ENCODE data around the gene ADIPOR1.
A peak's percentile ranks its signal among the peaks of the same experiment; 100 is the strongest.
"Not testable (repeated sequence)": the region's sequence is repeated elsewhere in the genome, so short reads cannot be mapped to it uniquely, and the experiment has no call there.

The ADIPOR1 gene, protein sequence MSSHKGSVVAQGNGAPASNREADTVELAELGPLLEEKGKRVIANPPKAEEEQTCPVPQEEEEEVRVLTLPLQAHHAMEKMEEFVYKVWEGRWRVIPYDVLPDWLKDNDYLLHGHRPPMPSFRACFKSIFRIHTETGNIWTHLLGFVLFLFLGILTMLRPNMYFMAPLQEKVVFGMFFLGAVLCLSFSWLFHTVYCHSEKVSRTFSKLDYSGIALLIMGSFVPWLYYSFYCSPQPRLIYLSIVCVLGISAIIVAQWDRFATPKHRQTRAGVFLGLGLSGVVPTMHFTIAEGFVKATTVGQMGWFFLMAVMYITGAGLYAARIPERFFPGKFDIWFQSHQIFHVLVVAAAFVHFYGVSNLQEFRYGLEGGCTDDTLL

DNA sequence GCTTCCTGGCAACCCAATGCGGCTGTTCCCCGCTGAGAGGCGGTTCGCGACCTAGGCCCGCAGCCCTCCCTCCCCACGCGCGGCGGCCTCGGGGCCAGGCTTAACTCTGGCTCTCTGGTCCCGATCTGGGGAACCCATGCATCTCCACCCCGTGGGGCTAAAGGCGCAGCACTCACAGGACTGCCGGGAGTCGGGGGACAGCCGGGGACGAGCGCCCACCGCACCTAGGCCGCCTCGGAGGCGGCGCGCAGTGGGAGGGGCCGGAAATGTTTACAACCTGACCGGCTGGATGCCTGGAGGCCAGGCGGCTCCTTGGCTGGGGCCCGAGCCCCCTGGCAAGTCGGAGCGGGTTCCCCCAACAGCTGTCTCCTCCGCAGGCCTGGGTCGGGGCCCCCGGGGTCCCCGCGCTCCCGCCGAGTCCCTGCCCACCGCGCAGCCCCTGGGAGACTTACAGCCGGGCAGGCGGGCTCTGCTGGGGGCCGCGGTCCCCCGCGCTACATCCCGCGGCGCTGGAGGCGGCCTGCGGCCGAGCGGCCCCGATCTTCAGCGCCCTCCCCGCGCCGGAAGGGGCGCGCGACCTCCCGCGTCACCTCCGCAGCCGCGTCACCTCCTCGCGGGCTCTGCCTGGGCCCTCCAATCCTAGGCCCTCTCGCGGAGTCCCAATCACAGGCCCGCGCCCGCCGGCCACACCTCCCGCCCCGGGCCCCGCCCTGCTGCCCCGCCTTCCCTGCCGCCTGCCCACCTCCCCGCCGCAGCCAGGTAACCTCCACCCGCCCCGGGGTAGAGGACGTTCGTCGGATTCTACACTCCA is at the start of gene ADIPOR1:
Gene ADIPOR1 (minus strand): TSS at position 580 of the 811 bp plus-strand sequence. CDS start 7,242 bp downstream, outside the sequence.
- DNase-seq = peak; percentile 49

DNA sequence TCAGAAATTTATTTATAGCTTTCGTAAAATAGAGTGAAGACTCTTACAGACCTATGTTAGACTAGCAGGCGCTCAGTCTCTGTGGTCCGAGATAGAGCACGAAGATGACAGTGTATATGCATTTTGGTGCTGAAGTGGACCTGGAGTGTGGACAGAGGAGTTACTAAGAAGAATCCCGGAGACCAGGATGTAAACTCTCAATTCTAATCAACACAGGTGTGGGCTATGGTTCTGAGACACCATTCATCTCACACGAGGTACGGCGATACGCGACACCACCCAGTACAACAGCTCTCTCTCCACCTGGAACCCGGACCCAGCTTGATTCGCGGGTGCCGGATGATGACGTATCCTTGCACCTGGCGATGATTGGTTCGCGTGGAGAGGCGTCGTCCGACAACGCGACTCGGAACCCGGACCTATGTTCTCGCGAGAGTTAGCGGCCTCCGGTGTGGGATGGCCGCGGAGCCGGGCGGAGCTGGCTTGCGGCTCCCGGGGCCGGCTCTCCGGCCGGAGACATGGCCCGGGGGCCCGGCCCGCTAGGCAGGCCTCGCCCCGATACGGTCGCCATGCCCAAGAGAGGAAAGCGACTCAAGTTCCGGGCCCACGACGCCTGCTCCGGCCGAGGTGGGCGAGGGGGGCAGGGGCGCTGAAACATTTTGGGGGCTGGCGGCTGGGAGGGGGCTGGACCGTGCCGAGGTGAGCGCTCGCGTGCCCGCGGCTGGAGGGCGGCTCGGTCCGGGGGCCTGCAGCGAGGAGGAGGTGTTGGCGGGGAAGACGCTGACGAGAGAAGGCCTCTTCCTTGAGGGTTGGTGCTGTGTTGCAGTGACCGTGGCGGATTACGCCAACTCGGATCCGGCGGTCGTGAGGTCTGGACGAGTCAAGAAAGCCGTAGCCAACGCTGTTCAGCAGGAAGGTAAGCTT is 49.1 kb upstream of the ADIPOR1 start, which contains the start of gene TMEM183A:
Gene TMEM183A (plus strand): TSS at position 427 of the 924 bp plus-strand sequence. CDS start 92 bp downstream, at position 519.
- DNase-seq = peak; percentile 86

DNA sequence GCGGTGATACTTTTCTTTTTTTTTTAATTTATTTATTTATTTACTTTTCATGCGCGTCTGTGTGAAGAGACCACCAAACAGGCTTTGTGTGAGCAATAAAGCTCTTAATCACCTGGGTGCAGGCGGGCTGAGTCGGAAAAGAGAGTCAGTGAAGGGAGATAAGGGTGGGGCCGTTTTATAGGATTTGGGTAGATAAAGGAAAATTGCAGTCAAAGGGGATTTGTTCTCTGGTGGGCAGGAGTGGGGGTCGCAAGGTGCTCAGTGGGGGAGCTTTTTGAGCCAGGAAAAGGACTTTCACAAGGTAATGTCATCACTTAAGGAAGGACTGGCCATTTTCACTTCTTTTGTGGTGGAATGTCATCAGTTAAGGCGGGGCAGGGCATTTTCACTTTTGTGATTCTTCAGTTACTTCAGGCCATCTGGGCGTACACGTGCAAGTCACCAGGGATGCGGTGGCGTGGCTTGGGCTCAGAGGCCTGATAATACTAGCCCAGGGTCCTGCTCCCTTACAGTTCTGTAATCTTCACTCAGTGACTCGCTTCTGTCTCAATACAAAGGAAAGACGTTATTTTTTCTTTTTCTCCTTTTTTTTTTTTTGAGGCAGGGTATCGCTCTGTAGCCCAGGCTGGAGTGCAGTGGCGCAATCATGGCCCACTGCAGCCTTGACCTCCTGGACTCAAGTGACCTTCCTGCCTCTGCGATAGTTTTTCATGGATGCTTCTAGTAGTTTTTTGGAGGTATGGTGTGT is 47.5 kb upstream of the ADIPOR1 start:
- not testable (repeated sequence) for DNase-seq

DNA sequence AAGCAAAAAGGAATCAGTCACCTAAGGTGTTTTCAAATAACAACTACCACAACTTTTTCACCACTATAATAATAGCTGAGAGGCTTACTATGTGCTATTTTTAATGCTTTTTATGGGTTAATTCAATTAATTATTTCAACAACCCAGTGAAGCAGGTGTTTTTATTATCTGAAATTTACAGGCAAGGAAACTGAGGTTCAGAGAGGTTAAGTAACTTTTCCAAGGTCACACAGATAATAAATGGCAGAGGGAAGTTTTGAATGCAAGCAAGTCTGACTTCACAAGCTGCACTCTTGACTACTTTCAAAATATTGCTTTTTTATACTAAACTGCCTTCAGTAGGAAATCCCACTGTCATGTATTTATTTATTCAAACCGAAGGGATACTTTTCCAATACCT is 44.8 kb upstream of the ADIPOR1 start:
- no peak for DNase-seq

DNA sequence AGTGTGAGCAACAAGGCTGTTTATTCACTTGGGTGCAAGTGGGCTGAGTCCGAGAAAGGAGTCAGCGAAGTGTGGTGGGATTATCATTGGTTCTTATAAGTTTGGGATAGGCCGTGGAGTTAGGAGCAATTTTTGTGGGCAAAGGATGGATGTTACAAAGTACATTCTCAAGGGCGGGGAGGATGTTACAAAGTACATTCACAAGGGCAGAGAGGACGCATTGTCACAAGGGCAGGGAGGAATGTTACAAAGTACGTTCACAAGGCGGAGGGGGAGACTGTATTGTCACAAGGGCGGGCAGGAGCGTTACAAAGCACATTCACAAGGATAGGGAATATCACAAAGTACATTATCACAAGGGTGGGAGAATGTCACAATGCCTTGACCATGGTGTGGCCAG is 43.9 kb upstream of the ADIPOR1 start:
- no peak for DNase-seq

DNA sequence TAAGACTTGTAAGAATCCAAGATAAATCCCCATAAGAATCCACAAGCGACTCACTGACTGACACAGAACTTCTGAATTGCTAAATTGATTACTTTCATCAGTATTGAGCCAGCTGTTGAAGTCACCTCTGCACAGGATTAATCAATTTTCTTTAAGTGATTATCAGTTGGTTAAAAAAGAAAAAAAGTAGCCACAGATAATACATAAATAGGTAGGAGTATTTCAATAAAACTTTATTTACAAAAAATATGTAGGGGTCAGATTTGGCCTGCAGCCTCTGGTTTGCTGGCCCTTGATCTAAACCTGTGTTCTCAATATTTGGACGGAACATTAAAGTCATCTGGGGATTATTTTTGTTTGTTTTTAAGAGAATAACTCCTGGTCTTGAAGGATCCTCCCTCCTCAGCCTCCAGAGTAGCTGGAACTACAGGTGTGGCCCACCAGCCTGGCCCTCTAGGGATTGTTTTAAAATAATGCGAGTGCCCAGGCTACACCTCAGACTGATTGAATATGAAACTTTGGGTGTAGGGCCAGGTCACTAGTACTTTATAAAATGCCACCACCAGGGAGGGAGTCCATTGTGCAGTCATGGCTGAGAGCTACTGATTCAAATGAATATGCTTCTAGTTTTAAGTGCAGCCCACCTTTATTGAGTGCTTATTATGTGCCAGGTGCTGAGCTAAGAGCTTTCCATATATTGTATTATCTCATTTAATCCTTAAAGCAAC is 42.3 kb upstream of the ADIPOR1 start:
- DNase-seq = no peak

DNA sequence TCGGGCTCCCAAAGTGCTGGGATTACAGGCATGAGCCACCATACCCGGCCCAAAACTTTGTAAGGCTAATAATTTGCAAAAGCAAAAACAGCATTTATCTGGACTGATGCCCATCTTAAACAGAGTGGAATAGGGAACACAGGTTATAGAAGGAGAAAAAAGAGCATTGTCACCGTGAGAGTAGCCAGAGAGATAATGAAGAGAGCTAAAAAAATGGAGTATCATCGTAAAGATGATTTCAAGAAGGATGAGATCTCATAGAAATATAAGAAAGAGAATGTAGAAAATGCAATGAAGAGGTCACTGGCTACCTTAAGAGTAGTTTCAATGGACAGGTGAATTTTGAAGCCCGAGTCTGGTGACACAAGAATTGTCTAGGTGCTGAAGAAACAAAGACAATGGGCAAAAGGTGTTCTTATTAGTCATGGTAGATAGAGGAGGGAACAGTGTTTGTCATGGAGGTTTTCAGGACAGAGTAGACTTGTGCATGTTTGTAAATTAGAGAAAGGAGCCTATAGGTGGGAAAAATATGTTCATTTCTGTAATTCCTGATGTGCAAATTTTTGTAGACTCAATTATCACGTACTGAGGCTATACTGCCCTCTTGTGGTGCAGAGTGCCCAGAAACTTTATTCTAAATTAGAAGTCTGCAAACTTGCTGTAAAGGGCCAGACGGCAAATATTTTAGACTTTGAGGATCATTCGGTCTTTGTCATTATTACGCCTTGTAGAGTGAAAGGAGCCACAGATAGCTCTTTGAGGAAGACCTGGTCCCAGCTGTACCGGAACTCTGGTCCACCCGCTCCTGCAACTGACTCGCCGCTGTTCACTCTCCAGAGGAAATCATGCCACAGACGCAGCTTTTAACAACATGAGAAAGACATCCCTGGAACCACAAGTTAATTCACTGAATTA is 41.0 kb upstream of the ADIPOR1 start:
- no peak for DNase-seq

DNA sequence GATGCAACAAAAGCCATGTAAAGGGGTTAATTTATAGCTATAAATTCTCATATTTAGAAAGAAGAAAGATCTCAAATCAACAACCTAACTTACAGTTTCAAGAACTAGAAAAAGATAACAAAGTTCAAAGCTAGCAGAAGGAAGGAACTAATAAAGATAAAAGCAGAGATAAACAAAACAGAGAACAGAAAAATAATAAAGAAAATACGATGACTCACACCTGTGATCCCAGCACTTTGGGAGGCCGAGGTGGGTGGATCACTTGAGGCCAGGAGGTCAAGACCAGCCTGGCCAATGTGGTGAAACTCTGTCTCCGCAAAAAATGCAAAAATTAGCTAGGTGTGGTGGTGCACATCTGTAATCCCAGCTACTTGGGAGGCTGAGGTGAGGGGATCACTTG is 36.6 kb upstream of the ADIPOR1 start:
- DNase-seq = no peak

DNA sequence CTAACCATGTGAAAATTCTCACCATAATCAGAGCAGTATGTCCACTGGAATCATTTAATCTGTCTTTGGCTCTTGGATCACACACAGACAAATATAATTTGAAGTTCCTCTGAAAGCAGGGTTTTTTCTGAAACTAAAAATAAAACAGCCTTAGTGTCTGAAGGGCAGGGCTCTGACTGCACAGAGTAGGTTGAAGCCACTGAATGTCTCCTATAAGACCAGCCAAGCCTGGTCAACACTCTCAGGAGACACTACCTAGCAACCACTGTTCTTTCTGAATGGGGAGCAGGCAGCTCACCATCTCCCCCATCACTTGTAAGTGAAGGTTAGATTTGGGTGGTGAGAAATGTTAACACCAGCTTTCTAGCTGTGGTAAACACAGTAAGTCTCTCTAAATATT is 33.0 kb upstream of the ADIPOR1 start:
- no peak for DNase-seq

DNA sequence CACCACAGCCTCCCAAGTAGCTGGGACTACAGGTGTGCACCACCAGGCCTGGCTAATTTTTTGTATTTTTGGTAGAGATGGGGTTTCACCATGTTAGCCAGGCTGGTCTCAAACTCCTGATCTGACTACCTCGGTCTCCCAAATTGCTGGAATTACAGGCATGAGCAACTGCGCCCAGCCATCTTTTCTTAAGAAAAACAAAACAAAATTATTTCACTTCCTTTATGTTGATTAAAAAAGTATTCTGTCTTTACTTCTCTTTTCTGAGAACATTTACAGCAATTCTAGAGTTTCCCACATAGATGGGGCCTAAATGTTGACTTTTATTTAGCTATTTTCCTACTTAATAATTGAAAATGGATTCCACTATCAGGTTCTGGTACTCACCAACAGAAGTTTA is 31.8 kb upstream of the ADIPOR1 start:
- no peak for DNase-seq

DNA sequence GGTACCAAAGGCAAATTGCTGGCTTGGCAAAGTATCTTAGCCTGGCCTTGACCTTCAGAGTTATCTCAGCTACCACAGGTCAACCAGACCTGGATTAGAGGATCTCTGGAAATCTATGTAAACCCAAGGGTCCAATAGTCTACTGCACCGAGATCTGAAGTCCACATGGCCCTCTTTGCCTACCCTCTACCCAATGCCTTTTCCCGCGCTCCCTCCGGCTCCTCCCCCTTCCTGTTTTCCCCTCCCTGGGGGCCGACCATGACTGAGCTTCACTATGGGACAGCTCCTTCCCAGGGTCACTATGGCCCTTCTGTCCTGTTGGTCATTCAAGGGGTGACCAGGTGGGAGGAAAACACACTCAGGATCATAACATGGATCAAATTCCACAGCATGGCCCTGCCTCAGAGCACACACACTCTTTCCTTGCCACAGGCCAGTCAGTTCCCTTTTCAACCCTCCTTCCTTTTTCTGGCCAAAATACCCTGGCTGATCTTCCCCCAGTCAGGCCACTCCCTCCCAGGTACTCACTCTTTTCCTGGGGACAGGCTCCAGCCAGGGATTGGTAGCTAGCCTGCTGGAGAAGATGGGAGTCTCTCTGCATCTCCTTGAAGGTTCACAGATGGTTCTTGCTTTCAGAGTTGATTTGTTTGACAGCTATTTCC is 29.9 kb upstream of the ADIPOR1 start:
- no peak for DNase-seq

DNA sequence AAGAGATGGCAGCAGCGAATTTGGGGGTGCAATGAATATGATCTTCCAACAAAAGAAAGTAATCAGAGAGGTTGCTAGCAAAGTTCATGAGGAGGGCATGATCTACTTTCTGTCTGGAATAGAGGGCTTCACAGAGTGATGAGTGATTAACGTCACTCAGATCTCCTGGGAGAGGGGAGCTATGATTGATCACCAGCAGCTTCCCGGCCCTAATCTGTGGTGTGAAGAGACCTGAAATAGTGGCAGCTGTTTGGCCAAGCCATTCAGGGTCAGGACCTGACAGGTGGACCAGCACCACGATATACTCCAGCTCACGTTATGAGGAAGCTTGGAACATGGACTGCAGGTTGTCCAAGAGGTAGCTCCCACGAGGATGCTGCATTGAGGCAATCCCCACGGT is 29.1 kb upstream of the ADIPOR1 start:
- DNase-seq = no peak

DNA sequence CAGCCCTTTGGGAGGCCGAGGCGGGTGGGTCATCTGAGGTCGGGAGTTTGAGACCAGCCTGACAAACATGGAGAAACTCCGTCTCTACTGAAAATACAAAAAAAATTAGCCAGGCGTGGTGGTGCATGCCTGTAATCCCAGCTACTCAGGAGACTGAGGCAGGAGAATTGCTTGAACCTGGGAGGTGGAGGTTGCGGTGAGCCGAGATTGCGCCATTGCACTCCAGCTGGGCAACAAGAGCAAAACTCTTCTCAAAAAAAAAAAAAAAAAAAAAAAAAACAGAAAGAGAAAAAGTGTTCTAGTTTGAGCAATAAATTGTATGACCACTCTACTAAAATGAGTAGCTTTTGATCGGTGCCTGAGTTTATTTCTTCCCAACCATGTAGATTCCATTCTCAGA is 28.0 kb upstream of the ADIPOR1 start:
- not testable (repeated sequence) for DNase-seq

DNA sequence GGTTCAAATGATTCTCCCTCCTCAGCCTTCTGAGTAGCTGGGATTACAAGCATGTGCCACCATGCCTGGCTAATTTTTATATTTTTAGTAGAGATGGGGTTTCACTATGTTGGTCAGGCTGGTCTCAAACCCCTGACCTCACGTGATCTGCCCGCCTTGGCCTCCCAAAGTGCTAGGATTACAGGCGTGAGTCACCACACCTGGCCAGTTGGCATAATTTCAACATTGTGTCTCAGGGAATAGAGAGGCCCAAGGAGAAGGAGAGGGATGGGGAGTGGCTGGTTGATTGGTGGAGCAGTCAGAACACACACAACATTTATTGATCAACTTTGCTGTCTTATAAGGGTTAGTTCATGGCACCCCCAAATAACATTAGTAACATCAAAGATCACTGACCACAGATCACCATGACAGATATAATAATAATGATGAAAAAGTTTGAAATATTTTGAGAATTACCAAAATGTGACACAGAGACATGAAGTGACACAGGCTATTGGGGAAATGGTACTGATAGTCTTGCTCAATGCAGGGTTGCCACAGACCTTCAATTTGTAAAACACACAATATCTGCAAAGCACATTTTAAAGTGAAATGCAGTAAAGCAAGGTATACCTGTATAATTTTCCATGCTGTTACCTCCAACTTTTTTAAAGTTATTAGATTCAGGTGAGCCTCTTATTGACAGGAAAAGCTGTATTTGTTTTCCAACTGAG is 24.8 kb upstream of the ADIPOR1 start:
- no peak for DNase-seq

DNA sequence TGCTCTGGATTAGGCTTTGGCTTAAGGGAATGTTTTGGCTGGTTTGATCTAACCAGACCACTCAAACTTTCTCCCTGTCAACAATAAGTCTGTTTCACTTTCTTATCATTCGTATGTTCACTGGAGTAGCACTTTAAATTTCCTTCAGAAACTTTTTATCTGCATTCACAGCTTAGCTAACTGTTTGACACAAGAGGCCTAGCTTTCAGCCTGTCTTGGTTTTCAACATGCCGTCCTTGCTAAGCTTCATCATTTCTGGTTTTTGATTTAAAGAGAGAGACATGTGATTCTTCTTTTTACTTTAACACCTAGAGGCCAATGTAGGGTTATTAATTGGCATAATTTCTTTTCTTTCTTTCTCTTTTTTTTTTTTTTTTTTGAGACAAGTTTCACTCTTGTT is 23.8 kb upstream of the ADIPOR1 start:
- no peak for DNase-seq

DNA sequence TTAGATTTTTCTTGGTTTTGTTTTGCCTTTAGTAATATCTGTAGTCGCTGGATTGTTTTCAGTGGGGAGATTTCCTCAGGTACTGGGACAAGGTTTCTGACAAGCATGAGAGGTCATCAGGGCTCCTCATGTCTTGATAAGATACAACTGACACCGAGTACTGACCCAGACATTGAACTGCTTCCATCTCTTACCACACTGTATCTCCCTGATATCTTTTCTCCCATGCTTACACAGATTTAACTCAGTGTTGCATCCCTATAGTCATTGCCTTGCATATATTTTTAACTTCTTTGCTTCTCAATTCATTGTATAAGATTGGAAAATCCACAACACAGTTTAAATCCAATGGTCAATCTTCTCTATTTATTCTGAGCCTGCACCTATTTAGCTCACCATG is 21.3 kb upstream of the ADIPOR1 start:
- no peak for DNase-seq

DNA sequence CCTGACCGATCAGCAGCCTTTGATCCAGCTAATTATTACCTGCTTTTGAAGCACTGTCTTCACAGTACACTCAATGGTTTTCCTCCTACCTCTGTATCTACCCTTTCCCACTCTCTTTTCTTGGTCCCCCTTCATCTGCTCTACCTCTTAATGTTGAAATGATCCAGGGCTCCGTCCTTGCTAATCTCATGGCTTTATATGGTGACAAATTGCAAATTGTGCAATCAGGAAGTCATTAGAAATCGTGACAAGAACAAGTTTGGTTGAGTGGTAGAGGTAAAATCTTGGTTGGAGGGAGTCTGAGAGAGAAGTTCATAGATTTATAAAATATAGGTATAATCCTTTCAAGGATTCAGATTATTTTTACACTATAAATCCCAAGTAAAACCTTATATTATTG is 18.5 kb upstream of the ADIPOR1 start:
- no peak for DNase-seq

DNA sequence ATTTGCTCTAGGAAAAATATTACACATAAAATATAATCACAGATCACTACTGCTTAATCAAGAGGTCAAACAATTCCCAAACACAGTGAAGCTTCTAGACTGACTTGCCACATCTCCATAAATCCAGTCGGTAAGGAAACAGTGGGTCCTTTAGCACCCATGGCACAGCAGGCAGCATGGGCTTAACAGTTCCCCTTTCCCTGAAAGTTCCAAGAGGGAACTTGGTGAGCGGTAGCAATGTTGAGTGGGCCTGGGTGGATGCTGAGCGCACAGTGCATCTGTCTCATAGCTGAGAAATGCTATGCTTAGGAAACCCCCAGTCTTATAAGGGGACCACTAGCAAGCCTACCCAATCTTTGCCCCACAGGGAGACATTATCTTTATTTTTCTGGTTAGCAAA is 16.7 kb upstream of the ADIPOR1 start:
- DNase-seq = no peak

DNA sequence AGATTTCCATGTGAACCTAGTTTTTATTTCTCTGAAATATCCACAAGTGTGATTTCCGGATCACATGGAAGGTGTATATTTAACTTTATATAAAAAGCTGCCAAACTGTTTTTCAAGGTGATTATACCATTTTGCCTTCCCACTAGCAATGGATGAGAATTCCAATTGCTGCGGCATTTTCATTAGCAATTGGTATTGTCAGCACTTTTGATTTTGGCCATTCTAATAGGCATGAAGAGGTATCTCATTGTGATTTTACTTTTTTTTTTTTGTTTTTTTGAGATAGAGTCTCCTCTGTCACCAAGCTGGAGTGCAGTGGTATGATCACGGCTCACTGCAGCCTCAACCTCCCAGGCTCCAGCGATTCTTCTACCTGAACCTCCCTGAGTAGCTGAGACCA is 13.9 kb upstream of the ADIPOR1 start:
- no peak for DNase-seq

Measured in GOT3 (cell line).